Stimulated activated CD8-positive, alpha-beta memory T cell treated with anti-CD3 and anti-CD28 coated beads, Interleukin-2, amount 100 ng/mL, for 1 hour (primary cell): ENCODE data around the gene TP53RK.
A peak's percentile ranks its signal among the peaks of the same experiment; 100 is the strongest.
"Not testable (repeated sequence)": the region's sequence is repeated elsewhere in the genome, so short reads cannot be mapped to it uniquely, and the experiment has no call there.

Experiments used
- DNase-seq, 2 donors: peaks; one replicate each; pipeline ENCODE4 v3.0.0-alpha.2; 2020; ENCODE audit warnings: low read depth in 2 of 2

The TP53RK gene

GRCh38 chr20:46683011-46683667 is 6.1 kb downstream of the TP53RK start:
- no peak for DNase-seq

- DNase-seq, result no peak
Measured at GRCh38 chr20:46682063-46682821, 7.0 kb downstream of the TP53RK start.

DNA sequence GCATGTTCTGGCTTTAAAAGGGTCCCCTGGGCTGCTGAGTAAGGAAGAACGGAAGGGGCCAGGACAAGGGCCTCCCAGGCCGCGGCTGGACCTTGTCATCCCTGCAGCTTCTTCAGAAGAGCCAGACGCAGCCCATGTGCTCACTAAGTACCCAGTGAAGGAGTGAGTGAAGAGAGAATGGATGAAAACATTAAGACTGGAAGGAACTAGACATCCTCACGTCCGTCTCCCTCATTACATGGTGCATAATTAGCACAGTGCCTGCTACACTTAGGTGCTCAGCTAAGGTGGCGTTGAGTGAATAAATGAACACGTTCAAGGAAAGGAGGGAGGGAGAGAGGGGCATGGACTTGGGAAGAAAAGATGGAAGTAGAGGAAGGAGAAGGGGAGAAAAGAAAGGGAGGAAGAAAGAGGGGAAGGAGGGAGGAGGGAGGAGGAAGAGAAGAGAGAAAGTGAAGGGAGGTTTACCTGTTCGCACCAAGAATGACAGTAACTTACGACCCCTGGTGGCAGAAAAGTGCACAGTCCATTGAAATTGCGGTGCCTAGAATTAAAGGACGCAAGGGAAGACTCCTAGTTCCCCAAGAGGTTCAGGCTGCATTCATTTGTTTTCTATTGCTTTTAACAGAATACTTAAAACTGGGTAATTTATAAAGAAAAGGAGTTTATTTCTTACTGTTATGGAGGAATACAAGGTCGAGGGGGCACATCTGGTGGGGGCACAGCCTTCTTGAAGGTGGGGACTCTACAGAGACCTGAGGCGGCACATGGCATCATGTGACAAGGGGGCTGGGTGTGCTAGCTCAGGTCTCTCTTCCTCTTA is 8.0 kb downstream of the TP53RK start:
- DNase-seq, result peak; percentile 24 to 25

DNA sequence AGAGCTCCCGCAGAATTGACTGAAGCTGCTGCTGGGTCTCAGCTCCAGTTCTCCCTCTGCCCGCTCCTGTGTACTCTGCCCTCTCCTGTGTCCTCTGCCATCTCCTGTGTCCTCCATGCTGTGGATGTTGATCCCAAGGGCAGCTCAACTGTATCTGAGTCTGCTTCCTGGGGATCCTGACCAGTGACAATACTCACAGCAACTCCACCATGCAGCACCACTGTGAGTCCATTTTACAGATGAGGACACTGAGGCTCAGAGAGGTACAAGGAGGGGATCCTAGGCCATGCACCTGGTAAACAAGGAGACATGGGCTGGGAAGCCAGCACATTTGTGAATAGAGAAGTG is 8.6 kb downstream of the TP53RK start:
- DNase-seq, result no peak

DNA sequence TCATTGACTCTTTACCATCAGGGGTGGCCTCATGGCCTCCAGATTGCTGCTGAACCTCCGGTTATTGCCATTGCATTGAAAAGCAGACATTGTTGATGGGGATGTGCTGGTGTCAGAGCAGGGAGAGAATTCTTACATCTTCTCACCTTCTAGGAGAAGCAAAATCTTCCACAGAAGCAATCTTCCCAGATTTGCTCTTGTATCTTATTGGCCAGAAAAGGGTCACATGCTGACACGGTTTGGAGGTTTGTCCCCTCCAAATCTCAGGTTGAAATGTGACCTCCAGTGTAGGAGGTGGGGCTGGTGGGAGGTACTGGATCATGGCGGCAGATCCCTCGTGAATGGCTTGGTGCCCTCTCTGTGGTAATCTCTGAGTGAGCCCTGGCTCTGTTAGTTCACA is 10.7 kb downstream of the TP53RK start:
- no peak for DNase-seq

- no peak for DNase-seq
Measured at GRCh38 chr20:46677608-46678007, 11.6 kb downstream of the TP53RK start.

DNA sequence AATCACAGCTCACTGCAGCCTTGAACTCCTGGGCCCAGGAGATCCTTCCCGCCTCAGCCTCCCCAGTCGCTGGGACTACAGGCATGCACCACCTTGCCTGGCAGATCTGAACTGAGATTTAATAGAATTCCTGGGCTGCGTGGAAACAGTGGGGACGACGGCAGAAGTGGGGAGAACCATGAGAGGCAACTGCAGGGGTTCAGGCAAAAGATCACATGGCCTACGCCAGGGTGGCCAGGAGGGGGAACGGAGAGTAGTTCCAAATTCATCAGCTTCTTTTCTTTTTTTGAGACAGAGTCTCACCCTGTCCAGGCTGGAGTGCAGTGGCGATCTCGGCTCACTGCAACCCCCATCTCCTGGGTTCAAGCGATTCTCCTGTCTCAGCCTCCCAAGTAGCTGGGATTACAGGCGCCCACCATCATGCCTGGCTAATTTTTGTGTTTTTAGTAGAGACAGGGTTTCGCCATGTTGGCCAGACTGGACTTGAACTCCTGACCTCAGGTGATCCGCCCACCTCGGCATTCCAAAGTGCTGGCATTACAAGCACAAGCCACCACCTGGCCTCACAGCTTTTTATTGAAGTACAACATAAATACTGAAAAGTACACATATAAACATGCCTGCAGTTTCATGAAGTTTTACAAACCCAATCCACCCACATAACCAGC is 12.5 kb downstream of the TP53RK start:
- not testable (repeated sequence) for DNase-seq

GRCh38 chr20:46674253-46675083 is 14.8 kb downstream of the TP53RK start:
- DNase-seq, result no peak

DNA sequence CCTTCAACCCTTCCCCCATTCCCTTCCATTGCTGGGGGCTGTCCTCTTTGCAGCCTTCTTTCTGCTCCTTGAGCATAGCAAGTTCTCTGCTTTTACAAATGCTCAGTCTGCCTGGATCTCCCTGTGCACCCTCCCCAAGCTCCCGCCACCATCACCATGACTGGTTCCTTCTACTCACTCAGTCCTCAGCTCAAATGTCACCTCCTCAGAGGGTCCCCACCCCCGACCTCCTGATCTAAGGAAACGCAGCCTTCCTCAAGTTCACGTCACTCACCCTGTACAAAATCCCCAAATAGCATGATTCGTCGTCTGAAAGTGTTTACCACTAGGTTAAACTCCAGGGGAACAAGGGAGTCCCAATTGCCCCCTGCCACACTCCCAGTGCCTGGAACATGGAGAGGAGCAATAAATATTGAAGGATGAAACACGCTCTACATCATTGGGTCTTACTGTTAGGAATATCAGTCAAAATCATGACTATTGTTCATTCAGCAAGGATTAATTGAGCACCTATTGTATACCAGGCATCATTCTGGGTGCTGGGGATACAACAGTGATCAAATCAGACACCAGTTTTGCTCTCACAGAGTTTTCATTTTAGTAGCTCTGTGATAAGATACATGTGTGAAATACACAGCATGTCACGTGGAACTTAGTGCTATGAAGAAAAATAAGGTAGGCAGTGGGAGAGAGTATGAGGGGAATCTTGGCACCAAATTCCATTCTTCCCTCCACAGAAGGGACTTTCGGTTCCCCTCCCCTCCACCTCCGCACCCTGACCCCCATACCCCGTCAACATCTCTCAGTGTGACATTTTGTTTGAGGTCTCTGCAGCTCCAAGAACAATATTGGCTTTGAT is 15.6 kb downstream of the TP53RK start:
- DNase-seq, result no peak

DNA sequence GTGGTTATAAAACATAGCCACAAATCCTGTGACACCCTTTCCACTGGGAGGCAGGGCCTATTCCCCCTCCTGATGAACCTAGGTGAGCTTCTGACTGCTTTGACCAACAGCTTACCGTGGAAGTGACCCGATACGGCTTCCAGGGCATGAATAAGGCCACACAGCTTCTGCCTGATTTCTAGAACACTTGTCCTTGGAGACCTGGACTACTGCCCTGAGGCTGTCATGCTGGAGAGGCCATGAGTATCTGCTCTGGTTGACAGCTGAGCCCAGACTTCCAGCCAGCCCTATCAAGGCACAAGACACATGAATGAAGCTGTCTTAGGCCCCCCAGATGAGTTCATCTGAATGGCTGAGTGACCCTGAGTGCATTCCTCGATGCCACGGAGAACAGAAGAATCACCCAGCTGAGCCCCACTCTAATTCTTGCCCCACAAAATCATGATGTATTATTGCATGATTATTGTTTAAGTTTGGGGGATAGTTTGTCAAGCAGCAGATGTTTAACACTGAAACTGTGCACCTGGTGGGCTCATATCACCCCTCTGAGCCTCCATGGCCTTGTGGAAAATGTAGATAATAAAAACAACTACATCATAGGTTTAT is 16.6 kb downstream of the TP53RK start:
- DNase-seq, result no peak

GRCh38 chr20:46671866-46672542 is 17.2 kb downstream of the TP53RK start:
- DNase-seq, result no peak

DNA sequence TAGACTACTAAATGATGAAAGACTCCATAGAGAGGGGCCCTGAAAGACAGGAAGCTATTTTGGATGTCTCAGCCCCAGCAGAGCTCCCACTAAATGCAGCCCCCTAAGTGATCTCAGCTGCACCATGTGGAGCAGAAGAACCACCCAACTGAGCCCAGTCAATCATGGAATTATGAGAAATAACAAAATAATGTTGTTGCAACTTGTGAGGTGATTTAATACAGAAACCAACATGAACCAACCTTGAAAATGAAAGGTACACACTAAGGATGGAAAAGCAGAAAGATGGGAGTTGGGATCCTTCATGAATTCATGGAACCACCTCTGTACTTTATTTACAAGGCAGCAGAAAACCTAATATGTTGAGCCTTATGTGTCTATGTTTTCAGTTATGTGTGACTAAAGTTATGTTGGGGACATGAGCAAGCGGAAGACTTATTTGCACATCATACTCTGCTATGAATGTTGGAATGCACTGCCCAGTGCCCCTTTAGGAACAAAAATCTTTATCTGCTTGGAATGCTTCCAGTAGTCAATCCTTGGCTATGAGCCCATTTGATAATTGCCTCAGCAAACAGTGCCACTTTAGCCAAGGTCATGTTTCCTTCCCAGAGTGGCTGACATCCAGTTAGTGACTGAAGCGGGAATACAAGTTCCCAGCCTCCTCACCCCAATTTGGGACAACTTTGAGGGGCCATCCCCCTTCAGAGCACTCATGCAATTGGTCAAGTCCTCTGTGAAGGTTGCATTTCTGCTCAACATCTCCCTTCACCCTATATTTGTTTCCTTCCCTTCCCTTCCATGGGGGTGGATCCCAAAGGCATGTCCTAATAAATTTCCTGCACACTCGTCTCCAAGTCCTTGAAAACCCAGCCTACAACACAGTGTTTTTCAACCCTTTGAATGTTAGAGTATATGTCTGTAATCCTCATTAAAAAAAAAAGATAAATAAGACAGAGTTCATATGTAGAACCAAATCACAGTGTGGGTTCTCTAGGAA is 18.4 kb downstream of the TP53RK start:
- DNase-seq, result no peak

- DNase-seq, result no peak
Measured at GRCh38 chr20:46670228-46670584, 19.0 kb downstream of the TP53RK start.

DNA sequence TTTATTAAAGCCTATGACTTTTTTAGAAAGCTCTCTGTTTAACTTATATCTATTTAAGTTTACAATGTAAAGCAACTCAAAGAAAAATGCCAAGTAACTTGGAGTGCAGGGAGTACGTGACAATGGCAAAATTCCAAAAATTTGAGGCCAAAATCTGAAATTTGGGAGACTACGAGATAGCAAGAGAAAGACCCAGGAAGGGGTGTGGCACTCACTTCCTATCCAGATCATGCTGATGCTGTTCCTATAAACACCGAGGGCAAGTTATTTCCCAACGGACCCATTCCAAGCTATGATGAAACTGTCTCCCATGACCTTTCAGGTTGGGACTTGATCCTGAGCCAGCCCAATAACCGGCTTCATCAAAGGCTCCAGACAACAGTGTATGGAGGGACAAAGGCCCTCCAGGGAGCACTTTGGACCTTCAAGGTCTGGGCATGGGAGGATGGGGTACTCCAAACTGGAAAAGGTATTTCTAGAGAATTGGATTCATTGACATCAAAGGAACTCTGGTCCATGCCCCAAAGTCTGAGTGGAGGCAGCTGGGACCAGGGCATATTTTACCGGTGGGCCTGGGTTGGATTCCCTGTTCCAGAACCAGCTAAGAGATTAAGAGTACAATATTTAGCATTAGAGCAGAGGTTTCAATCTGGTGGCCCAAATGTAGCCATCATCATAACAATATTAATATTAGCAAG is 22.3 kb downstream of the TP53RK start:
- no peak for DNase-seq

DNA sequence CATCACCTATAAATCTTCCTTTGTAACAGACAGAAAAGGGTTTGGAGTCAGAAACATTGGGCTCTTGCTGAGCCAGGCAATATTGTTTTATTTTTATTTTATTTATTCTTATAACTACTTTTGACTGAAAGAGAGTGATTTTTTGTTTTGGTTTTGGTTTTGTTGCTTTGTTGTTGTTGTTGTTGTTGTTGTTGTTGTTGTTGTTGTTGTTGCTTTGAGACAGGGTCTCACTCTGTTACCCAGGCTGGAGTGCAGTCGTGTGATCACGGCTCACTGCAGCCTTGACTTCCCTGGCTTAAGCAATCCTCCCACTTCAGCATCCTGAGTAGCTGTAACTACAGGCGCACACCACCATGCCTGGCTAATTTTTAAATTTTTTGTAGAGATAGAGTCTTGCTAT is 22.9 kb downstream of the TP53RK start:
- no peak for DNase-seq

GRCh38 chr20:46665602-46666001 is 23.6 kb downstream of the TP53RK start:
- no peak for DNase-seq

DNA sequence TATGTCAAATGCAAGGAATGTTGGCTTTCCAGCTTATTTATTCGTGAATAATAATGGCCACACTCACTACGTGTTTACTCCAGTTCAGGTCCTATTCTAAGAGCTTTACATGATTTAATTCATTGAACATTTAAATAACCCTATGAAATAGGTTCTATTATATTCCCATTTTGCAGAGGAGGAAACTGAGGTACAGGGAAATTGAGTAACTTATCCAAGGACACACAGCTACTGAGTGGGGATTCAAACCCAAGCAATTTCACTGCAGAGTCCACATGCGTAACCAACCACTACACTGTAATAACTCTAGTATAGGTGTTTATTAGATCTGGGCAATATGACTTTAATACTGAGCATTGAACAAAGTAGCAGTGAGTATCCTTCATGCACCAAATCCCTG is 25.7 kb downstream of the TP53RK start:
- no peak for DNase-seq

DNA sequence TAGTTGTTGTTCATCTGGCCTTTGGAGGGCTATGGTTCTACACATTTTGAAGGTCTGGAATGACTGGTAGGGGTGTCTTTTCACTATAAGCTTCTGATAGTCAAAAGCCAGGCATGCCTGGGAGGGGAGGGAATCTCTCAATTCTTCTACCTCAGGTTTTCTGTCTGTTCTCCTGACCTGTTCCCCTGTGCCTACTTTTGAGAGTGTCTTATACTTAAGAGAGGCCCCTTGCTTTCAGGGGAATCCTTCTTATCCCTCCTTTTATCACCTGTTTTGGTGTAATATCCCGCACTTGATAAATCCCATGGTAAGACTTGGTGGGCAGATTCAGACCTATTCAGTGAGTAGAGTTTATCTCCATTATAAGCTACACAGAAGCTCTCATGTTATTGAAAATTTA is 27.6 kb downstream of the TP53RK start:
- no peak for DNase-seq
